Upper lobe of right lung (tissue), 1 donor: ENCODE measurements around the gene PLS1. TPM values are rescaled to one million over a fixed set of nuclear protein-coding genes. Genes with fewer than 3 reads are reported as not detected.

Experiments
- ATAC-seq: fragments of 200-7000 bp; cut with Tn5 transposase; one replicate; pipeline ENCODE4 v1.9.1; 2020; ENCODE audit warnings: mild to moderate bottlenecking, moderate library complexity
- DNase-seq: peaks from one replicate; pipeline ENCODE4 v3.0.0-alpha.2; 2020
- H3K27ac ChIP-seq: fragments of 200-600 bp; one replicate; pipeline ENCODE4 v1.8.0; 2022
- H3K27me3 ChIP-seq: fragments of 200-600 bp; one replicate; pipeline ENCODE4 v1.8.0; 2022; ENCODE audit warnings: mild to moderate bottlenecking
- H3K36me3 ChIP-seq: fragments of 200-600 bp; one replicate; pipeline ENCODE4 v1.8.0; 2022
- H3K4me1 ChIP-seq: fragments of 200-600 bp; one replicate; pipeline ENCODE4 v1.8.0; 2022
- H3K4me3 ChIP-seq: fragments of 200-600 bp; one replicate; pipeline ENCODE4 v1.8.0; 2022; ENCODE audit warnings: mild to moderate bottlenecking
- H3K9me3 ChIP-seq: fragments of 200-600 bp; one replicate; pipeline ENCODE4 v1.8.0; 2022
- CTCF ChIP-seq: fragments of 200-600 bp; IDR thresholded peaks from one replicate; pipeline ENCODE4 v1.8.0; 2022; ENCODE audit warnings: antibody characterized with exemption
- intact Hi-C: fragments of 100-400 bp; cut with DNase I; formaldehyde crosslinking; loops from one replicate; pipeline ENCODE4 v1.11.0; 2022
- total RNA-seq: library from RNA; stranded (reverse); fragmentation: NEBNext Ultra II Directional; extraction: Animal tissue kit (Norgen Biotek cat#: 25700); gene quantifications from one replicate; pipeline ENCODE4 v1.2.1, GENCODE V29; 2021
- donor health status: DM: no; HTN: yes; CAD: no; lungs with severe emphysema.

Gene PLS1
- total RNA-seq, 1 donor from 2014 or later = 26.0 TPM

DNA sequence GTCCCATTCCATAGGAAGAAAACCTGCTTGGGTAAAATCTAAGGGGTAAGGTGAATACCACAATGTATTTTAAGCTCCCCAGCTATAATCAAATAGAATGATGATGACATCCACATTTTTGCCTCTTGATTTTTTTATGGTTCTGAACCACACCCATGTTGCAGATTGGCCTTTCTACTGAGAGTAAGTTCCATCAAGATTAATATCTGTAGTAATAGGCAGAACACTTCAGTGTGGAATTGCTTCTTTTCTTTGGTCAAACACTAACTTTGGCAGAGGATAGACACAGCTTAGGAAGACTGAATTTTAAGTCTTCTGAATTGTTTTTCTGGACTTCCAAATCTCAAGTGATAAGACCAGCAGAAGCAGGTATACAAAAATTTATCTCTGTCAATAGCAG lies 27.0 kb downstream of the PLS1 start:
- ATAC-seq = no peak
- H3K4me3 ChIP-seq = no peak overlapping the region
- H3K4me1 ChIP-seq = no peaks in the 10 kb centered on the region
- no peaks in the 10 kb centered on the region for H3K27me3 ChIP-seq
- H3K36me3 ChIP-seq = no peaks in the 10 kb centered on the region
- no peaks in the 10 kb centered on the region for H3K9me3 ChIP-seq
- TF ChIP-seq CTCF = no peak
- H3K27ac ChIP-seq = no peak overlapping the region
- intact Hi-C loops = no loop called here
- DNase-seq = no peak

DNA sequence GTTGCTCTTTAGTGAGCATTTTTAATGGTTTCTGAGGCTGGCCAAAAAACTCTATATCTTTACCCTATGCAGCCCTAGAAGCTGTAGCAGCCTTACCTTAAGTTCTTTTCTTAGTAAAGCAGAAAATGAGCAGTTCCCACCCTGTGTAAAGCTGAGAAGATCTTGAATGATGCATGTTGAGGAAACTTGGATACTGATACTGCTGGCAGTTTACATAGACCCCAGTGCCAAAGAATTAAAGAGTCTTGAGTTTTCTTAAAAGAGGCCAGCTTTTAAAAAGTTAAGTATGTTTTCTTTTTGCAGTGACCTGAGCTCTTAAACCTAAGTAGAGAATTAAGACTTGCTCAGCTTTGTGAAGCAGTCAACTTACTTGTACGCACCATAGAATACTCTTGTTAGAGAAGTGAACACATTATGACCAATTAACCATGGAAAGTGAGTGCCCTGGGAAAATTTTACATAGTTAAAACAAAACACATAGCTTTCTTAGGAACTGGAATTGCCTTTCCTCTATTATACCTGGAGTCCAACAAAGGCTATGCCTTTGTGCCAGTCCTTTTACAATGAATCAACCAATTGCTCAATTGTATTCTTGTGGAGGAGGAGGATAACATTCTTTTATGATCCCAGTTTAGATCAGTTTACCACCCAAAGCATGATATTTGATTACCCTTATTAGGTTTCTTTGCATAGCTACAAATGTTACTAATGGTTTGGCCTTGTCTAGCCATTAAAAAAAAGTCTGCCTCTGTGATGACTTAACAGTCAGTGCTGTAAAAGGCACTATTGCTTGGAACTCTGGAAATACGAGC lies 28.4 kb downstream of the PLS1 start:
- H3K4me3 ChIP-seq = no peak overlapping the region
- H3K27ac ChIP-seq = no peak overlapping the region
- H3K36me3 ChIP-seq = no peaks in the 10 kb centered on the region
- no peak for DNase-seq
- no peaks in the 10 kb centered on the region for H3K27me3 ChIP-seq
- no peaks in the 10 kb centered on the region for H3K4me1 ChIP-seq
- intact Hi-C loops = no loop called here
- no peak for ATAC-seq
- H3K9me3 ChIP-seq = no peaks in the 10 kb centered on the region
- TF ChIP-seq CTCF = no peak

DNA sequence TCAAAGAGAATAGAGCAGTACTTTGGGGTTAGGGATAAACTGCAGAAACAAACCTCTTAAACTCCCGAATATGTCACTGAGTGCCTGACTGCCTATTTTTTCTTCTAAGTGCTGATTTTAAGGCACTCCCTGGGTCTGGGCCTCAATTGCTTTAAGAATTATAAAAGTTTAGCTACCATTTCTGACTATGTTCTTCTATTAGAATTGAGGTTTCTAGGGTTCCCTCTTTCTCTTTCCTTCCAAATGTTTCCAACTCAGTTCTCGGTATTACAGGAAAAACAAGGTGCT lies 28.9 kb downstream of the PLS1 start:
- Histone ChIP-seq H3K4me1 (no peaks in the 10 kb centered on the region), H3K9me3 (no peaks in the 10 kb centered on the region), H3K27me3 (no peaks in the 10 kb centered on the region), H3K36me3 (no peaks in the 10 kb centered on the region), H3K27ac (no peak overlapping the region), H3K4me3 (no peak overlapping the region)
- intact Hi-C loops = no loop called here
- DNase-seq (no peak), ATAC-seq (no peak)
- TF ChIP-seq CTCF = no peak

DNA sequence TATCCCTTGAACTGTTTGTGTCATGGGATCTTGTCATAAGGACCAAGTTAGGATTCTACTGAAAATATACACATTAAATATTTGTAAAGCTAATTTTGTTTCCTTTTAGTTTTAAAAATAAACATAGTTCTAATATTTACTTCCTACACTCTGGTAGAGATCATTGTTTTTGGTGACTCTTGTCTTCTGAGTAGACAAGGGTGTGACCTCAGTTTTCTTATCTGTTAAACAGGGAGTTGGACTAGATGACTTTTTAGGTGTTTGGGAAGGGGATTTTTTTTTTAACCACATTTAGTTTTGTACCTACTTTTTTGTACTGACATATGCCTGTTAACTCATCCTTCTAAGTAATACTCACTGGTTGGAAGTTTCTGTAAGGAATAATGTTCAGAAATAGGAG lies 30.8 kb downstream of the PLS1 start:
- no peaks in the 10 kb centered on the region for H3K9me3 ChIP-seq
- no peaks in the 10 kb centered on the region for H3K27me3 ChIP-seq
- intact Hi-C loops = no loop called here
- no peak overlapping the region for H3K27ac ChIP-seq
- ATAC-seq (no peak), DNase-seq (no peak)
- H3K4me3 ChIP-seq = no peak overlapping the region
- H3K4me1 ChIP-seq = no peaks in the 10 kb centered on the region
- no peak for TF ChIP-seq CTCF
- H3K36me3 ChIP-seq = no peaks in the 10 kb centered on the region

DNA sequence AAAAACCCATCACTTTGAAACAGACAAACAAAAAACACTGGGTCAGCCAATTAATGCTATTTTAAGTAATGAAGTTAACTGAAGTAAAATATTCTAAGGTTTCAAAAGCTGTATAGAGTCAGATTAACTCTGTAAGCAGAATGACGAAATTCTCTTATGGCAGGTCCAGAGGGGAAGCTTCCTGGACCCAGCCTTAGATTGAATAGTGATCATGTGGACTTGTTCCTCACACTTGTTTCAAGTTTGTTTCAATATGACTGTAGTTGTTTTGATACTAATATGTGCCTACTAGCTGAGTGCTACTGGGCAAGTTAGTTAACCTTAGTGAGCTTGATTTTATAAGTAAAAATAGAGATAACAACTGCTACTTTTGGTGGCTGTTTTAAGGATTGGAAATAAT lies 32.6 kb downstream of the PLS1 start:
- ATAC-seq (peak; percentile 61), DNase-seq (no peak)
- no peaks in the 10 kb centered on the region for H3K4me1 ChIP-seq
- no peaks in the 10 kb centered on the region for H3K27me3 ChIP-seq
- H3K9me3 ChIP-seq = no peaks in the 10 kb centered on the region
- intact Hi-C loops = no loop called here
- no peak for TF ChIP-seq CTCF
- H3K27ac ChIP-seq = no peak overlapping the region
- H3K36me3 ChIP-seq = no peaks in the 10 kb centered on the region
- H3K4me3 ChIP-seq = no peak overlapping the region

- ATAC-seq = no peak
- Histone ChIP-seq H3K4me3 (no peak overlapping the region), H3K9me3 (no peaks in the 10 kb centered on the region), H3K27me3 (no peaks in the 10 kb centered on the region), H3K36me3 (no peaks in the 10 kb centered on the region), H3K27ac (no peak overlapping the region), H3K4me1 (no peaks in the 10 kb centered on the region)
- TF ChIP-seq CTCF = no peak
- intact Hi-C loops = no loop called here
- no peak for DNase-seq
Observed at GRCh38 chr3:142633073-142633472, 36.9 kb downstream of the PLS1 start.
